Medulla oblongata (tissue), 1 donor: ENCODE results near the gene SPDYE2B.
"Not testable (repeated sequence)": the region's sequence is repeated elsewhere in the genome, so short reads cannot be mapped to it uniquely, and the experiment has no call there.

ENCODE experiments used
- DNase-seq: peaks from one replicate; pipeline ENCODE4 v3.0.0-alpha.2; 2015; ENCODE audit errors: extremely low spot score

Gene SPDYE2B

GRCh38 chr7:102649924-102650323, at the start of gene SPDYE2B:
TSS of gene SPDYE2B (plus strand) at chr7:102650319. CDS start at chr7:102652349, 2,030 bp downstream.
- not testable (repeated sequence) for DNase-seq

GRCh38 chr7:102602317-102602716, 47.8 kb upstream of the SPDYE2B start:
- not testable (repeated sequence) for DNase-seq

- not testable (repeated sequence) for DNase-seq
Measured at GRCh38 chr7:102604431-102605145, 45.5 kb upstream of the SPDYE2B start.

- not testable (repeated sequence) for DNase-seq
Measured at GRCh38 chr7:102606848-102607247, 43.3 kb upstream of the SPDYE2B start.

- not testable (repeated sequence) for DNase-seq
Measured at GRCh38 chr7:102609734-102610133, 40.4 kb upstream of the SPDYE2B start.

- DNase-seq, result not testable (repeated sequence)
Measured at GRCh38 chr7:102610441-102610840, 39.7 kb upstream of the SPDYE2B start.

GRCh38 chr7:102611013-102611674, 39.0 kb upstream of the SPDYE2B start:
- DNase-seq, result not testable (repeated sequence)

- DNase-seq, result peak; percentile 36
Measured at GRCh38 chr7:102611675-102612325, 38.3 kb upstream of the SPDYE2B start.

GRCh38 chr7:102613575-102614345, 36.4 kb upstream of the SPDYE2B start:
- not testable (repeated sequence) for DNase-seq

- not testable (repeated sequence) for DNase-seq
Measured at GRCh38 chr7:102614346-102614697, 35.8 kb upstream of the SPDYE2B start.

GRCh38 chr7:102614873-102615272, 35.2 kb upstream of the SPDYE2B start:
- not testable (repeated sequence) for DNase-seq

- not testable (repeated sequence) for DNase-seq
Measured at GRCh38 chr7:102615930-102616329, 34.2 kb upstream of the SPDYE2B start.

- peak; percentile 18 for DNase-seq
Measured at GRCh38 chr7:102616507-102617125, 33.5 kb upstream of the SPDYE2B start, which contains the start of gene RASA4. TSS of gene RASA4 (minus strand) at chr7:102616756. CDS start at chr7:102616689, 67 bp downstream.

- DNase-seq, result not testable (repeated sequence)
Measured at GRCh38 chr7:102618122-102618521, 32.0 kb upstream of the SPDYE2B start.

- not testable (repeated sequence) for DNase-seq
Measured at GRCh38 chr7:102627271-102627904, 22.7 kb upstream of the SPDYE2B start.

GRCh38 chr7:102630622-102631021, 19.5 kb upstream of the SPDYE2B start:
- DNase-seq, result not testable (repeated sequence)

- DNase-seq, result not testable (repeated sequence)
Measured at GRCh38 chr7:102634299-102634698, 15.8 kb upstream of the SPDYE2B start.

GRCh38 chr7:102635354-102635753, 14.8 kb upstream of the SPDYE2B start:
- not testable (repeated sequence) for DNase-seq

- DNase-seq, result not testable (repeated sequence)
Measured at GRCh38 chr7:102636956-102637355, 13.2 kb upstream of the SPDYE2B start.

- DNase-seq, result not testable (repeated sequence)
Measured at GRCh38 chr7:102638848-102639247, 11.3 kb upstream of the SPDYE2B start.

GRCh38 chr7:102642691-102643090, 7.4 kb upstream of the SPDYE2B start, which contains the start of gene UPK3BL1:
TSS of gene UPK3BL1 (minus strand) at chr7:102642791. CDS start at chr7:102642741, 50 bp downstream.
- not testable (repeated sequence) for DNase-seq
